HCT116 (cell line): ENCODE measurements around the gene SUPT3H. TPM values are rescaled to one million over a fixed set of nuclear protein-coding genes. Genes with fewer than 3 reads are reported as not detected.

Experiments used
- ATAC-seq: fragments of 200-7000 bp; cut with Tn5 transposase; 2 replicates; pipeline ENCODE4 v1.9.1; 2020; ENCODE audit warnings: mild to moderate bottlenecking, moderate library complexity
- BruUV-seq: library from RNA; stranded (reverse); fragments of 400-500 nt; replicated peaks from 2 replicates; lab custom pipeline; 2021; lab: Mats Ljungman, UMichigan
- CTCF ChIA-PET: fragments of 300-600 bp; sonication (Branson Sonifier 250); formaldehyde crosslinking; loops from one replicate; lab custom pipeline; 2021; ENCODE audit warnings: antibody characterized with exemption; lab: Charles Lee
- POLR2A ChIA-PET: fragments of 300-600, 350-600 bp; sonication (Branson Sonifier 250); formaldehyde crosslinking; loops from one replicate; lab custom pipeline; 2021; ENCODE audit warnings: antibody characterized with exemption; lab: Charles Lee
- RAD21 ChIA-PET, 2 experiments: fragments of 300-600 bp; sonication (Branson Sonifier 250); formaldehyde crosslinking; loops; one replicate each; lab custom pipeline; 2023; ENCODE audit warnings: low total read pairs in 2 of 2; ENCODE audit not compliant: uncharacterized antibody in 2 of 2, unreplicated experiment in 2 of 2, low non-redundant PET in 1 of 2; lab: Charles Lee
- DNase-seq: peaks from one replicate; pipeline ENCODE4 v3.0.0-alpha.2; 2010; ENCODE audit warnings: low read depth, low spot score
- H2AFZ ChIP-seq: fragments of 200-600 bp; shearing (Covaris generic), sonication (generic); 2 replicates; pipeline ENCODE4 v1.6.1; 2017; ENCODE audit warnings: low read depth, mixed run types, mixed read lengths, antibody characterized with exemption, low read length; ENCODE audit not compliant: poor library complexity, severe bottlenecking
- H3K27ac ChIP-seq: 2 replicates; pipeline ENCODE4 v1.5.1; 2012; ENCODE audit warnings: low read depth, low read length
- H3K27me3 ChIP-seq: fragments of 200-600 bp; sonication (generic); 2 replicates; pipeline ENCODE4 v1.6.1; 2016; ENCODE audit warnings: mixed run types, low read length, mixed read lengths; ENCODE audit not compliant: insufficient read depth
- H3K36me3 ChIP-seq, 2 experiments: fragments of 200-500 bp in 1 of 2; fragments of 200-600 bp in 1 of 2; sonication (Bioruptor generic) in 1 of 2; sonication (generic) in 1 of 2; 2 replicates each; pipeline versions ENCODE4 v1.5.1 to v1.6.1; 2014 to 2016; ENCODE audit warnings: low read length in 2 of 2, inconsistent platforms in 1 of 2, mixed read lengths in 1 of 2, mixed run types in 1 of 2; ENCODE audit not compliant: insufficient read depth in 2 of 2, control insufficient read depth in 1 of 2
- H3K4me1 ChIP-seq, 2 experiments: fragments of 200-600 bp in 1 of 2; sonication (generic) in 1 of 2; 2 replicates each; pipeline versions ENCODE4 v1.5.1 to v1.6.1; 2012 to 2017; ENCODE audit warnings: low read length in 2 of 2, inconsistent platforms in 1 of 2, mild to moderate bottlenecking in 1 of 2, mixed read lengths in 1 of 2, mixed run types in 1 of 2, moderate library complexity in 1 of 2; ENCODE audit not compliant: insufficient read depth in 2 of 2, control insufficient read depth in 1 of 2
- H3K4me2 ChIP-seq: fragments of 200-600 bp; sonication (generic); 2 replicates; pipeline ENCODE4 v1.6.1; 2017; ENCODE audit warnings: mixed run types, low read length, mixed read lengths
- H3K4me3 ChIP-seq, 2 experiments: fragments of 200-600 bp in 1 of 2; sonication (generic) in 1 of 2; replicated peaks in 1 of 2; 2 replicates each; pipeline ENCODE4 v1.5.1; 2011 to 2016; ENCODE audit warnings: low read length in 2 of 2, control low read depth in 1 of 2, low read depth in 1 of 2, mild to moderate bottlenecking in 1 of 2, mixed read lengths in 1 of 2, mixed run types in 1 of 2
- H3K79me2 ChIP-seq: fragments of 200-600 bp; sonication (generic); 2 replicates; pipeline ENCODE4 v1.6.1; 2017; ENCODE audit warnings: mild to moderate bottlenecking, mixed run types, low read length, moderate library complexity, mixed read lengths; ENCODE audit not compliant: insufficient read depth
- H3K9ac ChIP-seq: fragments of 200-600 bp; sonication (generic); 2 replicates; pipeline ENCODE4 v1.6.1; 2016; ENCODE audit warnings: low read length, mixed read lengths
- H3K9me2 ChIP-seq: fragments of 200-600 bp; sonication (generic), shearing (Covaris generic); 2 replicates; pipeline ENCODE4 v1.6.1; 2017; ENCODE audit warnings: mixed run types, mild to moderate bottlenecking, moderate library complexity; ENCODE audit not compliant: insufficient read depth
- H3K9me3 ChIP-seq, 2 experiments: fragments of 200-500 bp in 1 of 2; fragments of 200-600 bp in 1 of 2; sonication (Bioruptor generic) in 1 of 2; sonication (generic) in 1 of 2; 2 replicates each; pipeline ENCODE4 v1.6.1; 2014 to 2017; ENCODE audit warnings: low read length in 2 of 2, mixed read lengths in 2 of 2, inconsistent platforms in 1 of 2, low read depth in 1 of 2, mild to moderate bottlenecking in 1 of 2, mixed run types in 1 of 2, moderate library complexity in 1 of 2; ENCODE audit not compliant: control insufficient read depth in 1 of 2, insufficient read depth in 1 of 2
- H4K20me1 ChIP-seq: fragments of 200-600 bp; sonication (generic), shearing (Covaris generic); 2 replicates; pipeline ENCODE4 v1.6.1; 2017; ENCODE audit warnings: mixed run types, mild to moderate bottlenecking, moderate library complexity; ENCODE audit not compliant: insufficient read depth
- CBX3 ChIP-seq: IDR thresholded peaks from 2 replicates; pipeline ENCODE4 v1.6.1; 2012; ENCODE audit warnings: low read depth
- CEBPB ChIP-seq: IDR thresholded peaks from 2 replicates; pipeline ENCODE4 v1.6.1; 2012; ENCODE audit warnings: low read depth
- EGR1 ChIP-seq: IDR thresholded peaks from 2 replicates; pipeline ENCODE4 v1.6.1; 2012; ENCODE audit warnings: low read depth
- ELF1 ChIP-seq: IDR thresholded peaks from 2 replicates; pipeline ENCODE4 v1.6.1; 2012; ENCODE audit warnings: low read depth, borderline replicate concordance
- EZH2 ChIP-seq: fragments of 200-600 bp; sonication (generic); IDR thresholded peaks from 2 replicates; pipeline ENCODE4 v1.6.1; 2017; ENCODE audit warnings: antibody characterized with exemption, mixed run types
- EZH2phosphoT487 ChIP-seq: fragments of 200-600 bp; IDR thresholded peaks from 2 replicates; pipeline ENCODE4 v1.6.1; 2018; ENCODE audit warnings: antibody characterized with exemption, borderline replicate concordance
- FOSL1 ChIP-seq: IDR thresholded peaks from 2 replicates; pipeline ENCODE4 v1.6.1; 2012; ENCODE audit warnings: low read depth
- POLR2A ChIP-seq: IDR thresholded peaks from 2 replicates; pipeline ENCODE4 v1.7.0; 2011; ENCODE audit warnings: borderline replicate concordance; ENCODE audit not compliant: insufficient read depth, insufficient read length; ENCODE audit errors: extremely low read depth
- RAD21 ChIP-seq: IDR thresholded peaks from 2 replicates; pipeline ENCODE4 v1.6.1; 2012; ENCODE audit warnings: low read depth, mild to moderate bottlenecking
- SP1 ChIP-seq: IDR thresholded peaks from 2 replicates; pipeline ENCODE4 v1.6.1; 2012; ENCODE audit warnings: low read depth
- TCF7L2 ChIP-seq: IDR thresholded peaks from 2 replicates; pipeline ENCODE4 v1.7.0; 2011; ENCODE audit warnings: borderline replicate concordance, inconsistent platforms; ENCODE audit not compliant: insufficient read depth, insufficient read length; ENCODE audit errors: extremely low read depth
- YY1 ChIP-seq: IDR thresholded peaks from 2 replicates; pipeline ENCODE4 v1.6.1; 2011; ENCODE audit warnings: low read length, low read depth, moderate library complexity, mild to moderate bottlenecking; ENCODE audit not compliant: insufficient replicate concordance; ENCODE audit errors: extremely low read depth
- ZFX ChIP-seq: fragments of 450-650 bp; IDR thresholded peaks from 2 replicates; pipeline ENCODE4 v1.6.1; 2017
- ZNF274 ChIP-seq: fragments of 200-500 bp; sonication (Bioruptor generic); IDR thresholded peaks from 2 replicates; pipeline ENCODE4 v1.6.1; 2014; ENCODE audit warnings: mild to moderate bottlenecking, low read depth, low read length, inconsistent platforms
- intact Hi-C: fragments of 100-400 bp; cut with micrococcal nuclease; formaldehyde crosslinking; loops from 2 replicates; pipeline ENCODE4 v1.10.0; 2022
- total RNA-seq: library from RNA; stranded (reverse); gene quantifications from one replicate; pipeline ENCODE4 v1.2.1, GENCODE V29; 2021; ENCODE audit not compliant: unreplicated experiment
- TF ChIP-seq, protein P1 (sequence below): IDR thresholded peaks from 2 replicates; pipeline ENCODE4 v1.6.1; 2012
- TF ChIP-seq, protein P2 (sequence below): IDR thresholded peaks from 2 replicates; pipeline ENCODE4 v1.6.1; 2012
- TF ChIP-seq, protein P3 (sequence below): IDR thresholded peaks from 2 replicates; pipeline ENCODE4 v1.6.1; 2012; ENCODE audit warnings: low read depth
- TF ChIP-seq, protein P4 (sequence below): IDR thresholded peaks from 2 replicates; pipeline ENCODE4 v1.6.1; 2011; ENCODE audit warnings: mild to moderate bottlenecking, low read length, moderate library complexity; ENCODE audit not compliant: insufficient replicate concordance; ENCODE audit errors: extremely low read depth

SUPT3H gene
- total RNA-seq, 1 experiment from 2014 or later = 7.4 TPM

DNA sequence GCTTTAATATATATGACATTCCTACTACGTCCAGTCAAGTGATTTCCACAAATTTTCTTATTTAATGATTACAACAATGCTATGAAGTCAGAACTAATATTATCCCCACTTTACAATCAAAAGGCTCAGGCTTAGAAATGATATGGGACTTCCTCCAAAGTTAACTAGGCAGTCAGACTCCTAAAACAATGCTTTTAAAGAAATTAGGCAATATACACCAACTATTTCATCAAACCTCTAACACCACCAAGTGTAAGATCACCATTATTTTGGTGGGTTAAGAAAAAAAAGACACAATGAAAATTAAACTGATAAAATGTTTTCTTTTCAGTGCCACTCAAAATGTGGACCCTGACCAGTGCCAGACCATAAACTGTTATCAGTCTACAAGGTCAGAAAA is 305.7 kb downstream of the SUPT3H start:
- DNase-seq (no peak), ATAC-seq (no peak)
- no peak for TF ChIP-seq YY1
- Histone ChIP-seq H3K36me3 (no peaks in the 10 kb centered on the region), H3K4me2 (no peak overlapping the region), H3K4me1 (no peaks in the 10 kb centered on the region), H3K4me3 (no peak overlapping the region), H4K20me1 (no peaks in the 10 kb centered on the region), H3K27me3 (no peaks in the 10 kb centered on the region), H3K27ac (no peak overlapping the region), H3K9me3 (no peaks in the 10 kb centered on the region), H3K79me2 (no peaks in the 10 kb centered on the region), H2AFZ (no peak overlapping the region), H3K9me2 (no peaks in the 10 kb centered on the region), H3K9ac (no peak overlapping the region)
- CTCF ChIA-PET = no interaction called here
- RAD21 ChIA-PET = no interaction called here
- no TSS peak for BruUV-seq
- intact Hi-C loops = no loop called here
- POLR2A ChIA-PET = no interaction called here

DNA sequence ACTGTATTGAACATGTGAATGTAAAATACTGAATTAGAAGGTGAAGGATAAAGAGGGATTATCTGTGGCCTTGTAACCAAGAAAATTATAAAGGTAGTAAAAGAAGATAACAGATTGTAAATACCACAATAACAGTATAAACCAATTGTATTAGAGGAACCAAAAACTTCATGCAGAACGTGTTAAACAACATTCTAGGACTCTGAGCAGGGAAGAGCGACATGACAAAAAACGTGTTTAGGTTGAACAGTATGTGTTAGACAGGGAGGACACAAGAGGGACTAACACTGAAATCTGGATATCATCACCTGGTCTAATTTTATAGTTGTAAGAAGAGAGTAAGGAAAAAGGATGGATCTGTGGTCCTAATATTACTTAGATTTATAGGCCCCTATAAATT is 308.6 kb downstream of the SUPT3H start:
- POLR2A ChIA-PET = no interaction called here
- Histone ChIP-seq H3K27me3 (no peaks in the 10 kb centered on the region), H2AFZ (no peak overlapping the region), H3K36me3 (no peaks in the 10 kb centered on the region), H3K9ac (no peak overlapping the region), H3K9me2 (no peaks in the 10 kb centered on the region), H3K27ac (no peak overlapping the region), H3K4me3 (no peak overlapping the region), H3K9me3 (no peaks in the 10 kb centered on the region), H3K4me2 (no peak overlapping the region), H4K20me1 (no peaks in the 10 kb centered on the region), H3K4me1 (no peaks in the 10 kb centered on the region), H3K79me2 (no peaks in the 10 kb centered on the region)
- ATAC-seq (no peak), DNase-seq (no peak)
- intact Hi-C loops = no loop called here
- no TSS peak for BruUV-seq
- RAD21 ChIA-PET = no interaction called here
- CTCF ChIA-PET = no interaction called here
- no peak for TF ChIP-seq ZNF274
- no peak for TF ChIP-seq ZFX
- TF ChIP-seq, protein P1, sequence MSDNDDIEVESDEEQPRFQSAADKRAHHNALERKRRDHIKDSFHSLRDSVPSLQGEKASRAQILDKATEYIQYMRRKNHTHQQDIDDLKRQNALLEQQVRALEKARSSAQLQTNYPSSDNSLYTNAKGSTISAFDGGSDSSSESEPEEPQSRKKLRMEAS = no peak
- no peak for TF ChIP-seq POLR2A
- TF ChIP-seq, protein P2, sequence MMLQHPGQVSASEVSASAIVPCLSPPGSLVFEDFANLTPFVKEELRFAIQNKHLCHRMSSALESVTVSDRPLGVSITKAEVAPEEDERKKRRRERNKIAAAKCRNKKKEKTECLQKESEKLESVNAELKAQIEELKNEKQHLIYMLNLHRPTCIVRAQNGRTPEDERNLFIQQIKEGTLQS = no peak
- TF ChIP-seq CBX3 = no peak
- no peak for TF ChIP-seq ELF1
- TF ChIP-seq TCF7L2 = no peak
- TF ChIP-seq, protein P3, sequence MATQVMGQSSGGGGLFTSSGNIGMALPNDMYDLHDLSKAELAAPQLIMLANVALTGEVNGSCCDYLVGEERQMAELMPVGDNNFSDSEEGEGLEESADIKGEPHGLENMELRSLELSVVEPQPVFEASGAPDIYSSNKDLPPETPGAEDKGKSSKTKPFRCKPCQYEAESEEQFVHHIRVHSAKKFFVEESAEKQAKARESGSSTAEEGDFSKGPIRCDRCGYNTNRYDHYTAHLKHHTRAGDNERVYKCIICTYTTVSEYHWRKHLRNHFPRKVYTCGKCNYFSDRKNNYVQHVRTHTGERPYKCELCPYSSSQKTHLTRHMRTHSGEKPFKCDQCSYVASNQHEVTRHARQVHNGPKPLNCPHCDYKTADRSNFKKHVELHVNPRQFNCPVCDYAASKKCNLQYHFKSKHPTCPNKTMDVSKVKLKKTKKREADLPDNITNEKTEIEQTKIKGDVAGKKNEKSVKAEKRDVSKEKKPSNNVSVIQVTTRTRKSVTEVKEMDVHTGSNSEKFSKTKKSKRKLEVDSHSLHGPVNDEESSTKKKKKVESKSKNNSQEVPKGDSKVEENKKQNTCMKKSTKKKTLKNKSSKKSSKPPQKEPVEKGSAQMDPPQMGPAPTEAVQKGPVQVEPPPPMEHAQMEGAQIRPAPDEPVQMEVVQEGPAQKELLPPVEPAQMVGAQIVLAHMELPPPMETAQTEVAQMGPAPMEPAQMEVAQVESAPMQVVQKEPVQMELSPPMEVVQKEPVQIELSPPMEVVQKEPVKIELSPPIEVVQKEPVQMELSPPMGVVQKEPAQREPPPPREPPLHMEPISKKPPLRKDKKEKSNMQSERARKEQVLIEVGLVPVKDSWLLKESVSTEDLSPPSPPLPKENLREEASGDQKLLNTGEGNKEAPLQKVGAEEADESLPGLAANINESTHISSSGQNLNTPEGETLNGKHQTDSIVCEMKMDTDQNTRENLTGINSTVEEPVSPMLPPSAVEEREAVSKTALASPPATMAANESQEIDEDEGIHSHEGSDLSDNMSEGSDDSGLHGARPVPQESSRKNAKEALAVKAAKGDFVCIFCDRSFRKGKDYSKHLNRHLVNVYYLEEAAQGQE = no peak
- TF ChIP-seq CEBPB = no peak
- TF ChIP-seq FOSL1 = no peak
- no peak for TF ChIP-seq EGR1
- TF ChIP-seq, protein P4, sequence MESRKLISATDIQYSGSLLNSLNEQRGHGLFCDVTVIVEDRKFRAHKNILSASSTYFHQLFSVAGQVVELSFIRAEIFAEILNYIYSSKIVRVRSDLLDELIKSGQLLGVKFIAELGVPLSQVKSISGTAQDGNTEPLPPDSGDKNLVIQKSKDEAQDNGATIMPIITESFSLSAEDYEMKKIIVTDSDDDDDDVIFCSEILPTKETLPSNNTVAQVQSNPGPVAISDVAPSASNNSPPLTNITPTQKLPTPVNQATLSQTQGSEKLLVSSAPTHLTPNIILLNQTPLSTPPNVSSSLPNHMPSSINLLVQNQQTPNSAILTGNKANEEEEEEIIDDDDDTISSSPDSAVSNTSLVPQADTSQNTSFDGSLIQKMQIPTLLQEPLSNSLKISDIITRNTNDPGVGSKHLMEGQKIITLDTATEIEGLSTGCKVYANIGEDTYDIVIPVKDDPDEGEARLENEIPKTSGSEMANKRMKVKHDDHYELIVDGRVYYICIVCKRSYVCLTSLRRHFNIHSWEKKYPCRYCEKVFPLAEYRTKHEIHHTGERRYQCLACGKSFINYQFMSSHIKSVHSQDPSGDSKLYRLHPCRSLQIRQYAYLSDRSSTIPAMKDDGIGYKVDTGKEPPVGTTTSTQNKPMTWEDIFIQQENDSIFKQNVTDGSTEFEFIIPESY = no peak
- TF ChIP-seq RAD21 = no peak
- no peak for TF ChIP-seq SP1
- no peak for TF ChIP-seq EZH2phosphoT487
- no peak for TF ChIP-seq EZH2
